WTC11 (cell line): ENCODE results near the gene PIK3CB. TPM values are rescaled to one million over a fixed set of nuclear protein-coding genes. Genes with fewer than 3 reads are reported as not detected.

Source experiments
- ATAC-seq: fragments of 200-7000 bp; cut with Tn5 transposase; 2 replicates; pipeline ENCODE4 v1.10.0; 2021; ENCODE audit warnings: mild to moderate bottlenecking, moderate library complexity
- CTCF ChIA-PET: fragments of 300-600 bp; sonication (Branson Sonifier 250); formaldehyde crosslinking; loops from one replicate; lab custom pipeline; 2021; ENCODE audit warnings: antibody characterized with exemption; lab: Charles Lee
- POLR2A ChIA-PET: fragments of 350-600 bp; sonication (Branson Sonifier 250); formaldehyde crosslinking; loops from one replicate; lab custom pipeline; 2021; ENCODE audit warnings: antibody characterized with exemption; lab: Charles Lee
- DNase-seq: peaks from one replicate; pipeline ENCODE4 v3.0.0; 2021; ENCODE audit warnings: low spot score
- H3K27ac Mint-ChIP-seq: 2 replicates; pipeline ENCODE4 v1.8.0; 2021; ENCODE audit warnings: mixed read lengths
- H3K27me3 Mint-ChIP-seq: 2 replicates; pipeline ENCODE4 v1.8.0; 2021; ENCODE audit warnings: low read depth, mild to moderate bottlenecking, moderate library complexity, mixed read lengths
- H3K36me3 Mint-ChIP-seq: 2 replicates; pipeline ENCODE4 v1.8.0; 2021; ENCODE audit warnings: mixed read lengths
- H3K4me1 Mint-ChIP-seq: 2 replicates; pipeline ENCODE4 v1.8.0; 2022; ENCODE audit warnings: mixed read lengths
- H3K4me3 Mint-ChIP-seq: 2 replicates; pipeline ENCODE4 v1.8.0; 2021; ENCODE audit warnings: mild to moderate bottlenecking, moderate library complexity, mixed read lengths
- H3K9me3 Mint-ChIP-seq: 2 replicates; pipeline ENCODE4 v1.8.0; 2021; ENCODE audit warnings: mixed read lengths
- CBFB ChIP-seq: sonication (generic); formaldehyde crosslinking; IDR thresholded peaks from 2 replicates; pipeline ENCODE4 v1.8.1; 2022; ENCODE audit warnings: mild to moderate bottlenecking, low read depth, missing genetic modification reagents
- CREB1 ChIP-seq: sonication (generic); formaldehyde crosslinking; IDR thresholded peaks from 2 replicates; pipeline ENCODE4 v1.8.0; 2023; ENCODE audit warnings: mild to moderate bottlenecking, missing genetic modification reagents
- ESRRA ChIP-seq: sonication (generic); formaldehyde crosslinking; IDR thresholded peaks from 2 replicates; pipeline ENCODE4 v1.8.1; 2022; ENCODE audit warnings: mild to moderate bottlenecking, missing genetic modification reagents, borderline replicate concordance
- IRF1 ChIP-seq: sonication (generic); formaldehyde crosslinking; IDR thresholded peaks from 2 replicates; pipeline ENCODE4 v1.8.0; 2023; ENCODE audit warnings: missing genetic modification reagents
- JUN ChIP-seq: sonication (generic); formaldehyde crosslinking; IDR thresholded peaks from 2 replicates; pipeline ENCODE4 v1.8.0; 2023; ENCODE audit warnings: mild to moderate bottlenecking, missing genetic modification reagents
- KAT7 ChIP-seq: sonication (generic); formaldehyde crosslinking; IDR thresholded peaks from 2 replicates; pipeline ENCODE4 v1.8.1; 2023; ENCODE audit warnings: missing genetic modification reagents, mild to moderate bottlenecking, borderline replicate concordance
- NFE2L1 ChIP-seq: sonication (generic); formaldehyde crosslinking; IDR thresholded peaks from 2 replicates; pipeline ENCODE4 v1.8.1; 2023; ENCODE audit warnings: missing genetic modification reagents
- SMAD3 ChIP-seq: sonication (generic); formaldehyde crosslinking; IDR thresholded peaks from 2 replicates; pipeline ENCODE4 v1.8.0; 2022; ENCODE audit warnings: missing genetic modification reagents, mild to moderate bottlenecking, borderline replicate concordance
- SP1 ChIP-seq: sonication (generic); formaldehyde crosslinking; conservative IDR thresholded peaks from 2 replicates; pipeline ENCODE4 v1.8.1; 2022; ENCODE audit warnings: missing genetic modification reagents
- ZBTB21 ChIP-seq: sonication (generic); formaldehyde crosslinking; IDR thresholded peaks from 2 replicates; pipeline ENCODE4 v1.8.1; 2023; ENCODE audit warnings: mild to moderate bottlenecking, missing genetic modification reagents, borderline replicate concordance
- ZNF219 ChIP-seq: sonication (generic); formaldehyde crosslinking; IDR thresholded peaks from 2 replicates; pipeline ENCODE4 v1.8.0; 2023; ENCODE audit warnings: missing genetic modification reagents, mild to moderate bottlenecking, borderline replicate concordance
- ZNF281 ChIP-seq: sonication (generic); formaldehyde crosslinking; IDR thresholded peaks from 2 replicates; pipeline ENCODE4 v1.8.0; 2023; ENCODE audit warnings: mild to moderate bottlenecking, missing genetic modification reagents
- total RNA-seq: library from RNA; stranded (reverse); gene quantifications from 3 replicates; pipeline ENCODE4 v1.2.3, GENCODE V29; 2021
- TF ChIP-seq, protein P1 (sequence below): sonication (generic); formaldehyde crosslinking; IDR thresholded peaks from 2 replicates; pipeline ENCODE4 v1.8.1; 2022; ENCODE audit warnings: missing genetic modification reagents, borderline replicate concordance
- TF ChIP-seq, protein P2 (sequence below): fragments of 250-450 bp; sonication (Bioruptor Pico); IDR thresholded peaks from 2 replicates; pipeline ENCODE4 v1.9.0; 2021; ENCODE audit warnings: mild to moderate bottlenecking
- TF ChIP-seq, protein P3 (sequence below): sonication (generic); formaldehyde crosslinking; IDR thresholded peaks from 2 replicates; pipeline ENCODE4 v1.8.0; 2022; ENCODE audit warnings: mild to moderate bottlenecking, missing genetic modification reagents
- TF ChIP-seq, protein P4 (sequence below): fragments of 250-450 bp; sonication (Bioruptor Pico); IDR thresholded peaks from 2 replicates; pipeline ENCODE4 v2.1.2; 2022; ENCODE audit warnings: mild to moderate bottlenecking, moderate library complexity
- TF ChIP-seq, protein P5 (sequence below): sonication (generic); formaldehyde crosslinking; IDR thresholded peaks from 2 replicates; pipeline ENCODE4 v1.8.1; 2023; ENCODE audit warnings: mild to moderate bottlenecking, moderate library complexity, missing genetic modification reagents
- TF ChIP-seq, protein P6 (sequence below): fragments of 250-450 bp; sonication (Bioruptor Pico); IDR thresholded peaks from 2 replicates; pipeline ENCODE4 v1.8.0; 2021; ENCODE audit warnings: mild to moderate bottlenecking
- TF ChIP-seq, protein P7 (sequence below): sonication (generic); formaldehyde crosslinking; IDR thresholded peaks from 2 replicates; pipeline ENCODE4 v1.8.0; 2022; ENCODE audit warnings: mild to moderate bottlenecking, missing genetic modification reagents

The PIK3CB gene
- total RNA-seq, 1 experiment from 2014 or later: 36.0 TPM

DNA sequence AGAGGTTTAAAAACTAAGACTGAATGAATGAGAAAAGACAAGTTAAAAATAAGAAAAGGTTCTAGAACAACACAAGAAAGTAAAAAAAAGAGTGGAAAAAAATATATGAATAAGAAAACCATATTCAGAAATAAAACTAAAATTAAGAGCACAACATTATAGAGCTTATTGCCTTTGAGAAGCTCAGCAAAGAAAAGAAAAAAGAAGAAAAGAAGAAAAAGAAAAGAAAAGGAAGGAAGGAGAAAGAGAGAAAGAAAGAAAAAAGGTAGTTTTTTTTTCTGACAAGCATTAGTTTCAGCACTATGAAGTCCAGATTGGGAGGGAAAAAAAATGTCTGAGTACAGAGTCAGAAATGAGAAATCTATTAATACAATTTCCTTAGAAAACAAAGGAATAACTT is 144.7 kb downstream of the PIK3CB start (continued):
- TF ChIP-seq, protein P1, sequence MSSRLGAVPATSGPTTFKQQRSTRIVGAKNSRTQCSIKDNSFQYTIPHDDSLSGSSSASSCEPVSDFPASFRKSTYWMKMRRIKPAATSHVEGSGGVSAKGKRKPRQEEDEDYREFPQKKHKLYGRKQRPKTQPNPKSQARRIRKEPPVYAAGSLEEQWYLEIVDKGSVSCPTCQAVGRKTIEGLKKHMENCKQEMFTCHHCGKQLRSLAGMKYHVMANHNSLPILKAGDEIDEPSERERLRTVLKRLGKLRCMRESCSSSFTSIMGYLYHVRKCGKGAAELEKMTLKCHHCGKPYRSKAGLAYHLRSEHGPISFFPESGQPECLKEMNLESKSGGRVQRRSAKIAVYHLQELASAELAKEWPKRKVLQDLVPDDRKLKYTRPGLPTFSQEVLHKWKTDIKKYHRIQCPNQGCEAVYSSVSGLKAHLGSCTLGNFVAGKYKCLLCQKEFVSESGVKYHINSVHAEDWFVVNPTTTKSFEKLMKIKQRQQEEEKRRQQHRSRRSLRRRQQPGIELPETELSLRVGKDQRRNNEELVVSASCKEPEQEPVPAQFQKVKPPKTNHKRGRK (CRISPR knock-in tag): no peak
- no peak for TF ChIP-seq ZBTB21
- TF ChIP-seq, protein P2, sequence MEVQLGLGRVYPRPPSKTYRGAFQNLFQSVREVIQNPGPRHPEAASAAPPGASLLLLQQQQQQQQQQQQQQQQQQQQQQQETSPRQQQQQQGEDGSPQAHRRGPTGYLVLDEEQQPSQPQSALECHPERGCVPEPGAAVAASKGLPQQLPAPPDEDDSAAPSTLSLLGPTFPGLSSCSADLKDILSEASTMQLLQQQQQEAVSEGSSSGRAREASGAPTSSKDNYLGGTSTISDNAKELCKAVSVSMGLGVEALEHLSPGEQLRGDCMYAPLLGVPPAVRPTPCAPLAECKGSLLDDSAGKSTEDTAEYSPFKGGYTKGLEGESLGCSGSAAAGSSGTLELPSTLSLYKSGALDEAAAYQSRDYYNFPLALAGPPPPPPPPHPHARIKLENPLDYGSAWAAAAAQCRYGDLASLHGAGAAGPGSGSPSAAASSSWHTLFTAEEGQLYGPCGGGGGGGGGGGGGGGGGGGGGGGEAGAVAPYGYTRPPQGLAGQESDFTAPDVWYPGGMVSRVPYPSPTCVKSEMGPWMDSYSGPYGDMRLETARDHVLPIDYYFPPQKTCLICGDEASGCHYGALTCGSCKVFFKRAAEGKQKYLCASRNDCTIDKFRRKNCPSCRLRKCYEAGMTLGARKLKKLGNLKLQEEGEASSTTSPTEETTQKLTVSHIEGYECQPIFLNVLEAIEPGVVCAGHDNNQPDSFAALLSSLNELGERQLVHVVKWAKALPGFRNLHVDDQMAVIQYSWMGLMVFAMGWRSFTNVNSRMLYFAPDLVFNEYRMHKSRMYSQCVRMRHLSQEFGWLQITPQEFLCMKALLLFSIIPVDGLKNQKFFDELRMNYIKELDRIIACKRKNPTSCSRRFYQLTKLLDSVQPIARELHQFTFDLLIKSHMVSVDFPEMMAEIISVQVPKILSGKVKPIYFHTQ (CRISPR knock-in tag): no peak
- TF ChIP-seq NFE2L1 (CRISPR knock-in tag): no peak
- TF ChIP-seq, protein P3, sequence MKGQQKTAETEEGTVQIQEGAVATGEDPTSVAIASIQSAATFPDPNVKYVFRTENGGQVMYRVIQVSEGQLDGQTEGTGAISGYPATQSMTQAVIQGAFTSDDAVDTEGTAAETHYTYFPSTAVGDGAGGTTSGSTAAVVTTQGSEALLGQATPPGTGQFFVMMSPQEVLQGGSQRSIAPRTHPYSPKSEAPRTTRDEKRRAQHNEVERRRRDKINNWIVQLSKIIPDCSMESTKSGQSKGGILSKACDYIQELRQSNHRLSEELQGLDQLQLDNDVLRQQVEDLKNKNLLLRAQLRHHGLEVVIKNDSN (CRISPR knock-in tag): no peak
- TF ChIP-seq CBFB (CRISPR knock-in tag): no peak

DNA sequence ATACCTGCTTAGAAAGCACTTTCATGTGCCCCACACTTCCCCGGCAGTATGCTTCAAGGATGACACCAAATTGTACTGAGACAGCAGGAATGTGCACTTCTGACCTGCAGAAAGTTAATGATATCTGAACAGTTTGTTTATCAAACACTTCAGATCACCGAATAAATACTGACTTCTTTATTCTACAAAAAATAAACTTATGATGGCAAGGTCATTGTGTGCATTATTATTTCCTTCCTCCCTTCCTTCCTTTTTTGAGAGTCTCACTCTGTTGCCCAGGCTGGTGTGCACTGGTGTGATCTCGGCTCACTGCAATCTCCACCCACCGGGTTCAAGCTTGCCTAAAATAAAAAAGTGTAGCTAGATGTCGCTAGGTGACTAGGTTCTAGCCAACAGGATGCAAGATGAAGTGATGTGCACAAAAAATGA is 145.8 kb downstream of the PIK3CB start:
- TF ChIP-seq, protein P4, sequence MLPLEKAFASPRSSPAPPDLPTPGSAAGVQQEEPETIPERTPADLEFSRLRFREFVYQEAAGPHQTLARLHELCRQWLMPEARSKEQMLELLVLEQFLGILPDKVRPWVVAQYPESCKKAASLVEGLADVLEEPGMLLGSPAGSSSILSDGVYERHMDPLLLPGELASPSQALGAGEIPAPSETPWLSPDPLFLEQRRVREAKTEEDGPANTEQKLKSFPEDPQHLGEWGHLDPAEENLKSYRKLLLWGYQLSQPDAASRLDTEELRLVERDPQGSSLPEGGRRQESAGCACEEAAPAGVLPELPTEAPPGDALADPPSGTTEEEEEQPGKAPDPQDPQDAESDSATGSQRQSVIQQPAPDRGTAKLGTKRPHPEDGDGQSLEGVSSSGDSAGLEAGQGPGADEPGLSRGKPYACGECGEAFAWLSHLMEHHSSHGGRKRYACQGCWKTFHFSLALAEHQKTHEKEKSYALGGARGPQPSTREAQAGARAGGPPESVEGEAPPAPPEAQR (CRISPR knock-in tag): no peak
- TF ChIP-seq KAT7 (no peak), ESRRA (no peak), JUN (CRISPR knock-in tag) (no peak), CREB1 (CRISPR knock-in tag) (no peak), NFE2L1 (CRISPR knock-in tag) (no peak), ZNF219 (CRISPR knock-in tag) (no peak), ZNF281 (CRISPR knock-in tag) (no peak), SP1 (CRISPR knock-in tag) (no peak), IRF1 (CRISPR knock-in tag) (no peak), SMAD3 (CRISPR knock-in tag) (no peak)
- TF ChIP-seq, protein P5, sequence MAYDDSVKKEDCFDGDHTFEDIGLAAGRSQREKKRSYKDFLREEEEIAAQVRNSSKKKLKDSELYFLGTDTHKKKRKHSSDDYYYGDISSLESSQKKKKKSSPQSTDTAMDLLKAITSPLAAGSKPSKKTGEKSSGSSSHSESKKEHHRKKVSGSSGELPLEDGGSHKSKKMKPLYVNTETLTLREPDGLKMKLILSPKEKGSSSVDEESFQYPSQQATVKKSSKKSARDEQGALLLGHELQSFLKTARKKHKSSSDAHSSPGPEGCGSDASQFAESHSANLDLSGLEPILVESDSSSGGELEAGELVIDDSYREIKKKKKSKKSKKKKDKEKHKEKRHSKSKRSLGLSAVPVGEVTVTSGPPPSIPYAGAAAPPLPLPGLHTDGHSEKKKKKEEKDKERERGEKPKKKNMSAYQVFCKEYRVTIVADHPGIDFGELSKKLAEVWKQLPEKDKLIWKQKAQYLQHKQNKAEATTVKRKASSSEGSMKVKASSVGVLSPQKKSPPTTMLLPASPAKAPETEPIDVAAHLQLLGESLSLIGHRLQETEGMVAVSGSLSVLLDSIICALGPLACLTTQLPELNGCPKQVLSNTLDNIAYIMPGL (CRISPR knock-in tag): no peak
- TF ChIP-seq, protein P6, sequence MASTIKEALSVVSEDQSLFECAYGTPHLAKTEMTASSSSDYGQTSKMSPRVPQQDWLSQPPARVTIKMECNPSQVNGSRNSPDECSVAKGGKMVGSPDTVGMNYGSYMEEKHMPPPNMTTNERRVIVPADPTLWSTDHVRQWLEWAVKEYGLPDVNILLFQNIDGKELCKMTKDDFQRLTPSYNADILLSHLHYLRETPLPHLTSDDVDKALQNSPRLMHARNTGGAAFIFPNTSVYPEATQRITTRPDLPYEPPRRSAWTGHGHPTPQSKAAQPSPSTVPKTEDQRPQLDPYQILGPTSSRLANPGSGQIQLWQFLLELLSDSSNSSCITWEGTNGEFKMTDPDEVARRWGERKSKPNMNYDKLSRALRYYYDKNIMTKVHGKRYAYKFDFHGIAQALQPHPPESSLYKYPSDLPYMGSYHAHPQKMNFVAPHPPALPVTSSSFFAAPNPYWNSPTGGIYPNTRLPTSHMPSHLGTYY (CRISPR knock-in tag): no peak
- TF ChIP-seq, protein P7, sequence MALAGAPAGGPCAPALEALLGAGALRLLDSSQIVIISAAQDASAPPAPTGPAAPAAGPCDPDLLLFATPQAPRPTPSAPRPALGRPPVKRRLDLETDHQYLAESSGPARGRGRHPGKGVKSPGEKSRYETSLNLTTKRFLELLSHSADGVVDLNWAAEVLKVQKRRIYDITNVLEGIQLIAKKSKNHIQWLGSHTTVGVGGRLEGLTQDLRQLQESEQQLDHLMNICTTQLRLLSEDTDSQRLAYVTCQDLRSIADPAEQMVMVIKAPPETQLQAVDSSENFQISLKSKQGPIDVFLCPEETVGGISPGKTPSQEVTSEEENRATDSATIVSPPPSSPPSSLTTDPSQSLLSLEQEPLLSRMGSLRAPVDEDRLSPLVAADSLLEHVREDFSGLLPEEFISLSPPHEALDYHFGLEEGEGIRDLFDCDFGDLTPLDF: no peak
- ChIA-PET CTCF (interaction anchor here (0.5 to 2.1 kb wide), 3 partner anchors 210 to 232 kb away, joined by 3 to 13 read pairs (median 5); no protein-coding TSS in a partner anchor), POLR2A (no interaction called here)
- ATAC-seq (no peak), DNase-seq (no peak)
- no peaks in the 10 kb centered on the region for H3K9me3 Mint-ChIP-seq
- peaks cover 18% of the 10 kb centered on the region for H3K36me3 Mint-ChIP-seq
- no peak overlapping the region for H3K27ac Mint-ChIP-seq
- no peak overlapping the region for H3K4me3 Mint-ChIP-seq
- H3K4me1 Mint-ChIP-seq: no peaks in the 10 kb centered on the region
- no peaks in the 10 kb centered on the region for H3K27me3 Mint-ChIP-seq
